Measurements from ENCODE around the gene POLH. TPM values are rescaled to one million over a fixed set of nuclear protein-coding genes. Genes with fewer than 3 reads are reported as not detected.
"Not testable (repeated sequence)": the region's sequence is repeated elsewhere in the genome, so short reads cannot be mapped to it uniquely, and the experiment has no call there.

Gene POLH
- total RNA-seq, 2 donors from 2014 or later = 34.8 to 37.3 TPM

DNA sequence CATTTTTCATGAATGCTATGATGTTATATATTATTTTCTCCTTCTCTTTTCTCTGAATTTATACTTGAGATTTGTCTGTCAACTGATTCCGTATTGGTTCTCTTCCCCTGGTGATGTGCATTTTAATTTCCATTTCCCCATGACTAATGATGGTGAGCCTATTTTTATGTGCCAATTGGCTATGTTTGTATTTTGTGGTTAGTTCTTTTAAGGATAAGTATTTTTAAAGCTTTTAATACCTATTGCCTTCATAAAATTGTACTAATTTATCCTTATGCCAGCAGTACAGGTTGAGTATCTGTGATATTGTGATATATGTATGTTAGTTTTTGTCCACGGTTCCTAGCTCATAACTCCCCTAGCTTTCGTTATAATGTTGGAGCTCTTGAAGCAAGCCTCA is 2.8 kb downstream of the POLH start:
- no peaks in the 10 kb centered on the region for H3K9me3 Mint-ChIP-seq
- DNase-seq (no peak), ATAC-seq (replicated peaks in 1 of 2) (no peak)
- H3K4me3 Mint-ChIP-seq = peak overlapping the region; percentile 99
- H3K36me3 Mint-ChIP-seq (ENCODE audit: insufficient read depth in 2 of 2) = peaks cover 12 to 29% of the 10 kb centered on the region in 2 donors
- H3K27me3 Mint-ChIP-seq (ENCODE audit: low read depth) = no peaks in the 10 kb centered on the region
- peak overlapping the region; percentile 61 for H3K27ac Mint-ChIP-seq
- H3K4me1 Mint-ChIP-seq (ENCODE audit: low read depth) = peaks cover 33% of the 10 kb centered on the region

GRCh38 chr6:43579171-43579570 is 3.2 kb downstream of the POLH start:
- H3K4me1 Mint-ChIP-seq (ENCODE audit: low read depth) = peaks cover 35% of the 10 kb centered on the region

DNA sequence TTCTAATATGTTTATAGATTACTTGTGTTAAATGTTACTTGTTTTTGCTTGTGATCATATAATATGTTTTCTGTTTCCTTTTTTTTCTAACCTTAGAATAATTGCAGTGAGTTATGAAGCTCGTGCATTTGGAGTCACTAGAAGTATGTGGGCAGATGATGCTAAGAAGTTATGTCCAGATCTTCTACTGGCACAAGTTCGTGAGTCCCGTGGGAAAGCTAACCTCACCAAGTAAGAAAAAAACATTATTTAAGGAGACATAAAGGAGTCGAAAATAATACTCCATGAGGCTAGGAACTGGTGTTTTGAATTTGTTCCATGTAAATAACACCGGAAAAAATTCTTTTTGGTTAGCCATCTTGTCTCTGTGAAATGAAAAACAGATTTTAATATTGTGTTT is 6.9 kb downstream of the POLH start:
- Mint-ChIP-seq H3K9me3 (no peaks in the 10 kb centered on the region), H3K36me3 (ENCODE audit: insufficient read depth in 2 of 2) (peaks cover 5 to 20% of the 10 kb centered on the region in 2 donors), H3K27me3 (ENCODE audit: low read depth) (no peaks in the 10 kb centered on the region), H3K4me1 (ENCODE audit: low read depth) (peaks cover 29% of the 10 kb centered on the region), H3K4me3 (no peak overlapping the region), H3K27ac (peak overlapping the region; percentile 93)
- DNase-seq (no peak), ATAC-seq (replicated peaks in 1 of 2) (no peak)

More at GRCh38 chr6:43579171-43579570, 3.2 kb downstream of the POLH start:
- Mint-ChIP-seq H3K36me3 (ENCODE audit: insufficient read depth in 2 of 2) (peaks cover 12 to 29% of the 10 kb centered on the region in 2 donors), H3K9me3 (no peaks in the 10 kb centered on the region), H3K27me3 (ENCODE audit: low read depth) (no peaks in the 10 kb centered on the region), H3K27ac (peak overlapping the region; percentile 61), H3K4me3 (peak overlapping the region; percentile 99)
- no peak for ATAC-seq (replicated peaks in 1 of 2)
- DNase-seq = no peak

GRCh38 chr6:43584892-43585570 is 9.0 kb downstream of the POLH start:
- H3K36me3 Mint-ChIP-seq (ENCODE audit: insufficient read depth in 2 of 2) = peaks cover 8 to 33% of the 10 kb centered on the region in 2 donors
- H3K27me3 Mint-ChIP-seq (ENCODE audit: low read depth) = no peaks in the 10 kb centered on the region
- no peaks in the 10 kb centered on the region for H3K9me3 Mint-ChIP-seq
- H3K4me3 Mint-ChIP-seq = no peak overlapping the region
- ATAC-seq (replicated peaks in 1 of 2) (peak in 1 of 2 donors; percentile 57), DNase-seq (no peak)
- H3K4me1 Mint-ChIP-seq (ENCODE audit: low read depth) = peaks cover 12% of the 10 kb centered on the region
- peak overlapping the region; percentile 81 for H3K27ac Mint-ChIP-seq

DNA sequence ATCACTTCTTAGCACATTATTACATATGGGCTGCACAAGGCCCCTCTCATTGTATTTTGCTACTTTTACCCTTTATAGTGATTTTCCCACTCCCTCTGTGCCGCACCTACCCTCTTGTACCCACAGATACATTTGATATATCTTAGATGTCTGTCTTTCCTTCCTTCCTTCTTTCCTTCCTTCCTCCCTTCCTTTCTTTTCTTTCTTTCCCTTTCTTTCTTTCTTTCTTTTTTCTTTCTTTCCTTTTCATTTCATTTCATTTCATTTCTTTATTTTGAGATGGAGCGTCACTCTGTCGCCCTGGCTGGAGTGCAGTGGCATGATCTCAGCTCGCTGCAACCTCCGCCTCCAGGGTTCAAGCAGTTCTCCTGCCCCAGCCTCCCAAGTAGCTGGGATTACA is 12.2 kb downstream of the POLH start:
- no peak overlapping the region for H3K27ac Mint-ChIP-seq
- DNase-seq (no peak), ATAC-seq (replicated peaks in 1 of 2) (no peak)
- H3K27me3 Mint-ChIP-seq (ENCODE audit: low read depth) = no peaks in the 10 kb centered on the region
- peaks cover 12% of the 10 kb centered on the region for H3K4me1 Mint-ChIP-seq (ENCODE audit: low read depth)
- no peaks in the 10 kb centered on the region for H3K9me3 Mint-ChIP-seq
- H3K4me3 Mint-ChIP-seq = no peak overlapping the region
- H3K36me3 Mint-ChIP-seq (ENCODE audit: insufficient read depth in 2 of 2) = peaks cover 6 to 31% of the 10 kb centered on the region in 2 donors

DNA sequence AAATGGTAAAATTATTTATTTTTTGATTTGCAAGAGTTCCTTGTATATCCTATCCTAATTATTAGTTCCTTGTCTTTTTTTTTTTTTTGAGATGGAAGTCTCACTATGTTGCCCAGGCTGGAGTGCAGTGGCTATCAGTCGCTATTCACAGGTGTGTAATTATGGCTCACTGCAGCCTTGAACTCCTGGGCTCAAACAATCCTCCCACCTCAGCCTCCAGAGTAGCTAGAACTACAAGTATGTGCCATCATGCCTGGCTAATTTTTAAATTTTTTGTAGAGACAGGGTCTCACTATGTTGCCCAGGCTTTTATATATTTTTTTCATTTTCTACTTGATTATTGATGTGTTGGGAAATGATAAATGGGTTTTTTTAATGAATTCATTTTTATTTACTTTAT is 13.6 kb downstream of the POLH start:
- DNase-seq, H3K4me3 Mint-ChIP-seq: not testable (repeated sequence)

DNA sequence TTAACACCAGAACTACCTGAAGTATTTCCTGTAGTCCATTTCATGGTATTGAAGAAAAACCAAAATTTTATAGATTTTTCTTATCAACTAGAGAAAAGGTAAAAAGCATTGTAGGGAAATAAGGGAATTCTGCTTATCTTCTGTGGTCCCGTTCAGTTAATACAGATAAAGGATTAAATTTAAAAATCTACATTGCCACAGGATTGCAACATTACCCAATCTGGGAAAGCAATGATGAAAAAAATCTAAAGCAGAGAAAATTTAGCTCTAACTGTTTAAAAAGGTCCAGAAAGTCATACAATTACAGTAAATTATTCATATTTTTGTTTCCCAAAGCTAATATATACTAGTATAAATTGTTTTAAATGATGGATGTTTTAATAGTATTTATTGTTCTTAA is 18.0 kb downstream of the POLH start:
- no peaks in the 10 kb centered on the region for H3K27me3 Mint-ChIP-seq (ENCODE audit: low read depth)
- no peaks in the 10 kb centered on the region for H3K4me1 Mint-ChIP-seq (ENCODE audit: low read depth)
- no peak overlapping the region for H3K27ac Mint-ChIP-seq
- no peak overlapping the region for H3K4me3 Mint-ChIP-seq
- no peak for DNase-seq
- ATAC-seq (replicated peaks in 1 of 2) = no peak
- H3K36me3 Mint-ChIP-seq (ENCODE audit: insufficient read depth in 2 of 2) = peaks cover 2 to 15% of the 10 kb centered on the region in 2 donors
- no peaks in the 10 kb centered on the region for H3K9me3 Mint-ChIP-seq

More for the DNA sequence above, 13.6 kb downstream of the POLH start:
- H3K27me3 Mint-ChIP-seq (ENCODE audit: low read depth); H3K9me3 Mint-ChIP-seq; H3K27ac Mint-ChIP-seq; ATAC-seq (replicated peaks in 1 of 2); H3K4me1 Mint-ChIP-seq (ENCODE audit: low read depth): not testable (repeated sequence)
- H3K36me3 Mint-ChIP-seq (ENCODE audit: insufficient read depth in 2 of 2) = peaks cover 6 to 26% of the 10 kb centered on the region in 2 donors

- Mint-ChIP-seq H3K27ac (no peak overlapping the region), H3K36me3 (ENCODE audit: insufficient read depth in 2 of 2) (peaks cover 7 to 25% of the 10 kb centered on the region in 2 donors)
These were observed 24.6 kb downstream of the POLH start for GRCh38 chr6:43600595-43600994.

DNA sequence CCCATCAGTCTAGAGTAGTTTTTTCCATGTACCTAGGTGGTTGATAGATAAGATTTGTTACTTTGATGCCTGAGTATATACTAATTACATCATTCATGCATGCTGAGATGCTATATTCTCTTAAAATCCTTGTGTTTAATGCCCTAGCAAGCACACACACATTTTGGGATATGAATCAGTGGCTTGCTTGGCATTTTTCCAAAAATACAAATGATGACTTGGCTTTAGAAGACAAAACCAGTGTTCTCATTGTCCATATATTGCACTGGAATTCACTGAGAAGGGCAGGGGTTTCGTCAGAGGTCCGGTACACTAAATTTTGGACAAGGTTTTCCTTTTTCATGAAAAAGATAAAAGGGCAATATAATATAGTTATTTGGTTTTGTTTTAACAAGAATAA is 28.2 kb downstream of the POLH start:
- Mint-ChIP-seq H3K27me3 (ENCODE audit: low read depth) (no peaks in the 10 kb centered on the region), H3K36me3 (ENCODE audit: insufficient read depth in 2 of 2) (peaks cover 12 to 35% of the 10 kb centered on the region in 2 donors), H3K4me1 (ENCODE audit: low read depth) (peaks cover 4% of the 10 kb centered on the region), H3K9me3 (no peaks in the 10 kb centered on the region), H3K27ac (no peak overlapping the region), H3K4me3 (no peak overlapping the region)
- DNase-seq = no peak
- no peak for ATAC-seq (replicated peaks in 1 of 2)

More at GRCh38 chr6:43600595-43600994, 24.6 kb downstream of the POLH start:
- DNase-seq (no peak), ATAC-seq (replicated peaks in 1 of 2) (no peak)
- Mint-ChIP-seq H3K4me1 (ENCODE audit: low read depth) (no peaks in the 10 kb centered on the region), H3K4me3 (no peak overlapping the region), H3K27me3 (ENCODE audit: low read depth) (no peaks in the 10 kb centered on the region), H3K9me3 (no peaks in the 10 kb centered on the region)

- no peaks in the 10 kb centered on the region for H3K9me3 Mint-ChIP-seq
- H3K36me3 Mint-ChIP-seq (ENCODE audit: insufficient read depth in 2 of 2) = peaks cover 14 to 32% of the 10 kb centered on the region in 2 donors
- DNase-seq = no peak
- no peaks in the 10 kb centered on the region for H3K27me3 Mint-ChIP-seq (ENCODE audit: low read depth)
- no peak overlapping the region for H3K27ac Mint-ChIP-seq
- no peak overlapping the region for H3K4me3 Mint-ChIP-seq
- ATAC-seq (replicated peaks in 1 of 2) = no peak
- peaks cover 4% of the 10 kb centered on the region for H3K4me1 Mint-ChIP-seq (ENCODE audit: low read depth)
These were observed 30.0 kb downstream of the POLH start for GRCh38 chr6:43606019-43606418.

DNA sequence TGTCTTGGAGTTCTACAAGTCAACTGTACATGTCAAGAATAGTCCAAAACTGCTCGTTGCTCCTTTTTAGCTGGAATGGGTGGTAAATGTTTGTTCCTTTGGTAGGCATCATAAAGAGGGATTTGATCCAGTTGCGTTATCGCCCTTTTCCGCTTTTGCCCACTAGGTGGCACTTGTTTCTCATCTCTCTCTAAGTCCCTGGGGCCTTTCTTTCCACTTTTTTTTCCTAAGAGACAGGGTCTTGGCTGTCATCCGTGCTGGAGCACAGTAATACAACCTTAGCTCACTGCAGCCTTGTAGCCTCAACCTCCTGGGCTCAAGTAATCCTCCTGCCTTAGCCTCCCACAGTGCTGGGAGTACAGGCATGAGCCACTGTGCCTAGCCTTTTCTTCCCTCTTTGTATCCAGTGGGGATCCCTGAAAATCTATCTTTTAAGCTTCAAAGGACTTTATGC is 32.4 kb downstream of the POLH start:
- ATAC-seq (replicated peaks in 1 of 2) (no peak), DNase-seq (peak; percentile 55 to 58)
- Mint-ChIP-seq H3K4me3 (no peak overlapping the region), H3K9me3 (no peaks in the 10 kb centered on the region), H3K27ac (peak overlapping the region; percentile 2), H3K27me3 (ENCODE audit: low read depth) (no peaks in the 10 kb centered on the region), H3K4me1 (ENCODE audit: low read depth) (peaks cover 4% of the 10 kb centered on the region), H3K36me3 (ENCODE audit: insufficient read depth in 2 of 2) (peaks cover 12 to 29% of the 10 kb centered on the region in 2 donors)

DNA sequence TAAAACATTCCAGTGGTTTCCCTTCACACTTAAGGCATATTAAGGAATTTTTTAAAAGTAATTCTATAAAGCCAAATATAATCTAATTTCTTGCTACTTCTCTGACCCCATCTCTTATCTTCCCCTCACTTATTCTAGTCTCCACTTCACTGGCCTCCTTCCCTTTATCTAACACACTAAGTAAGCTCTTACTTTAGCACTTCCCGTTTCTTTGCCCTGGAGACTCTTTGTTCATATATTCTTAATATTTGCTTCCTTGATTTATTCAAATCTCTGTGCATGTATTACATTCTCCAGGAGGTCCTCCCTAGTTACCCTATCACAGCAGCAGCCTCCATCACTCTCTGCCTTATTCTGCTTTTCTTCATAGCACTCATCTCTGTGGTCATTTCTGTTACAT is 32.8 kb downstream of the POLH start:
- H3K27ac Mint-ChIP-seq = peak overlapping the region; percentile 2
- no peak overlapping the region for H3K4me3 Mint-ChIP-seq
- no peaks in the 10 kb centered on the region for H3K27me3 Mint-ChIP-seq (ENCODE audit: low read depth)
- DNase-seq = no peak
- peaks cover 4% of the 10 kb centered on the region for H3K4me1 Mint-ChIP-seq (ENCODE audit: low read depth)
- no peak for ATAC-seq (replicated peaks in 1 of 2)
- no peaks in the 10 kb centered on the region for H3K9me3 Mint-ChIP-seq
- H3K36me3 Mint-ChIP-seq (ENCODE audit: insufficient read depth in 2 of 2) = peaks cover 14 to 33% of the 10 kb centered on the region in 2 donors

- H3K27ac Mint-ChIP-seq = peak overlapping the region; percentile 48
- DNase-seq = no peak
- peaks cover 4% of the 10 kb centered on the region for H3K4me1 Mint-ChIP-seq (ENCODE audit: low read depth)
- no peak for ATAC-seq (replicated peaks in 1 of 2)
- no peak overlapping the region for H3K4me3 Mint-ChIP-seq
- peaks cover 11 to 30% of the 10 kb centered on the region in 2 donors for H3K36me3 Mint-ChIP-seq (ENCODE audit: insufficient read depth in 2 of 2)
- H3K9me3 Mint-ChIP-seq = no peaks in the 10 kb centered on the region
- H3K27me3 Mint-ChIP-seq (ENCODE audit: low read depth) = no peaks in the 10 kb centered on the region
These were observed 33.4 kb downstream of the POLH start for GRCh38 chr6:43609402-43609801.

GRCh38 chr6:43610431-43610830 is 34.4 kb downstream of the POLH start:
- DNase-seq (no peak), ATAC-seq (replicated peaks in 1 of 2) (no peak)
- H3K9me3 Mint-ChIP-seq = no peaks in the 10 kb centered on the region
- H3K36me3 Mint-ChIP-seq (ENCODE audit: insufficient read depth in 2 of 2) = peaks cover 11 to 26% of the 10 kb centered on the region in 2 donors
- peaks cover 4% of the 10 kb centered on the region for H3K4me1 Mint-ChIP-seq (ENCODE audit: low read depth)
- no peak overlapping the region for H3K4me3 Mint-ChIP-seq
- H3K27me3 Mint-ChIP-seq (ENCODE audit: low read depth) = no peaks in the 10 kb centered on the region
- H3K27ac Mint-ChIP-seq = peak overlapping the region; percentile 56
